Liver (tissue), 9 donors: Measurements from ENCODE around the gene DUSP16. TPM values are rescaled to one million over a fixed set of nuclear protein-coding genes. Genes with fewer than 3 reads are reported as not detected.

ENCODE experiments used
- DNase-seq: peaks from one replicate; pipeline ENCODE4 v3.0.0-alpha.2; 2017; ENCODE audit warnings: low spot score
- H3K27ac ChIP-seq, 2 donors: one replicate each; pipeline ENCODE4 v1.7.0; 2013; ENCODE audit warnings: inconsistent platforms in 2 of 2, low read length in 2 of 2, control low read depth in 1 of 2, low read depth in 1 of 2, mild to moderate bottlenecking in 1 of 2
- H3K27me3 ChIP-seq, 4 donors: one replicate each; pipeline versions ENCODE4 v1.6.1 to v1.7.0; 2013; ENCODE audit warnings: low read length in 3 of 4, inconsistent platforms in 1 of 4, mild to moderate bottlenecking in 1 of 4, moderate library complexity in 1 of 4; ENCODE audit not compliant: control insufficient read depth in 4 of 4, insufficient read depth in 4 of 4
- H3K36me3 ChIP-seq, 4 donors: one replicate each; pipeline versions ENCODE4 v1.6.1 to v1.7.0; 2013; ENCODE audit warnings: low read length in 3 of 4, mild to moderate bottlenecking in 3 of 4, low read depth in 1 of 4, moderate library complexity in 1 of 4; ENCODE audit not compliant: control insufficient read depth in 4 of 4, insufficient read depth in 3 of 4
- H3K4me1 ChIP-seq, 4 donors: one replicate each; pipeline versions ENCODE4 v1.6.1 to v1.7.0; 2013; ENCODE audit warnings: low read length in 3 of 4, mild to moderate bottlenecking in 3 of 4, moderate library complexity in 1 of 4; ENCODE audit not compliant: control insufficient read depth in 4 of 4, insufficient read depth in 4 of 4
- H3K4me3 ChIP-seq, 3 donors: one replicate each; pipeline versions ENCODE4 v1.6.1 to v1.7.0; 2013; ENCODE audit warnings: low read length in 3 of 3, control low read depth in 1 of 3, low read depth in 1 of 3, mild to moderate bottlenecking in 1 of 3
- H3K9ac ChIP-seq, 2 donors: one replicate each; pipeline ENCODE4 v1.7.0; 2013; ENCODE audit warnings: low read length in 2 of 2, mild to moderate bottlenecking in 2 of 2, moderate library complexity in 2 of 2, control low read depth in 1 of 2, low read depth in 1 of 2
- H3K9me3 ChIP-seq, 4 donors: one replicate each; pipeline versions ENCODE4 v1.6.1 to v1.7.0; 2013; ENCODE audit warnings: low read length in 3 of 4; ENCODE audit not compliant: control insufficient read depth in 4 of 4
- ATF3 ChIP-seq: IDR thresholded peaks from 2 replicates; pipeline ENCODE4 v1.6.1; 2016; ENCODE audit warnings: antibody characterized with exemption
- CTCF ChIP-seq: fragments of 150-350 bp; IDR thresholded peaks from 2 replicates; pipeline ENCODE4 v1.5.1; 2017; ENCODE audit warnings: improper control_type of control experiment, low read depth, low read length; ENCODE audit not compliant: missing input control
- EGR1 ChIP-seq, 2 donors: IDR thresholded peaks; 2 replicates each; pipeline ENCODE4 v1.6.1; 2016 to 2018; ENCODE audit warnings: antibody characterized with exemption in 2 of 2, low read depth in 2 of 2
- FOXA1 ChIP-seq: IDR thresholded peaks from 2 replicates; pipeline ENCODE4 v1.6.1; 2016; ENCODE audit warnings: antibody characterized with exemption
- FOXA2 ChIP-seq: IDR thresholded peaks from 2 replicates; pipeline ENCODE4 v1.6.1; 2016; ENCODE audit warnings: antibody characterized with exemption
- GABPA ChIP-seq, 2 donors: IDR thresholded peaks in 1 of 2; conservative IDR thresholded peaks in 1 of 2; 2 replicates each; pipeline ENCODE4 v1.6.1; 2016; ENCODE audit warnings: antibody characterized with exemption in 2 of 2, mild to moderate bottlenecking in 1 of 2, moderate library complexity in 1 of 2
- HNF4A ChIP-seq, 2 donors: conservative IDR thresholded peaks; 2 replicates each; pipeline ENCODE4 v1.6.1; 2016; ENCODE audit warnings: antibody characterized with exemption in 2 of 2, mild to moderate bottlenecking in 2 of 2
- HNF4G ChIP-seq: IDR thresholded peaks from 2 replicates; pipeline ENCODE4 v1.6.1; 2016; ENCODE audit warnings: antibody characterized with exemption
- JUND ChIP-seq, 2 donors: IDR thresholded peaks; 2 replicates each; pipeline ENCODE4 v1.6.1; 2016; ENCODE audit warnings: antibody characterized with exemption in 2 of 2
- MAX ChIP-seq: IDR thresholded peaks from 2 replicates; pipeline ENCODE4 v1.6.1; 2016; ENCODE audit warnings: antibody characterized with exemption
- NR2F2 ChIP-seq: IDR thresholded peaks from 2 replicates; pipeline ENCODE4 v1.6.1; 2016; ENCODE audit warnings: antibody characterized with exemption
- RAD21 ChIP-seq, 2 donors: IDR thresholded peaks; 2 replicates each; pipeline ENCODE4 v1.6.1; 2016; ENCODE audit warnings: antibody characterized with exemption in 2 of 2, mild to moderate bottlenecking in 2 of 2
- REST ChIP-seq: IDR thresholded peaks from 2 replicates; pipeline ENCODE4 v1.6.1; 2016; ENCODE audit warnings: antibody characterized with exemption, mild to moderate bottlenecking
- RXRA ChIP-seq, 2 donors: IDR thresholded peaks; 2 replicates each; pipeline ENCODE4 v1.6.1; 2017 to 2018; ENCODE audit warnings: antibody characterized with exemption in 2 of 2, mild to moderate bottlenecking in 1 of 2
- SP1 ChIP-seq: IDR thresholded peaks from 2 replicates; pipeline ENCODE4 v1.6.1; 2018; ENCODE audit warnings: antibody characterized with exemption, mild to moderate bottlenecking
- TAF1 ChIP-seq: conservative IDR thresholded peaks from 2 replicates; pipeline ENCODE4 v1.6.1; 2016; ENCODE audit warnings: antibody characterized with exemption, mild to moderate bottlenecking
- YY1 ChIP-seq: IDR thresholded peaks from 2 replicates; pipeline ENCODE4 v1.6.1; 2016; ENCODE audit warnings: antibody characterized with exemption, mild to moderate bottlenecking
- ZBTB33 ChIP-seq: IDR thresholded peaks from 2 replicates; pipeline ENCODE4 v1.6.1; 2016; ENCODE audit warnings: antibody characterized with exemption
- WGBS: extraction: QIAGEN DNeasy Blood & Tissue Kit; methylation state at CpG from one replicate; pipeline ENCODE4 v1.1.7; 2013; 5-methylcytosine and 5-hydroxymethylcytosine counted together
- polyA plus RNA-seq, 2 donors: library from polyadenylated mRNA; stranded (reverse) in 1 of 2; unstranded in 1 of 2; fragments of 200-250 nt in 1 of 2; fragments of >200 nt in 1 of 2; fragmentation: Nextera tagmentation in 1 of 2; extraction: Ambion mirVana in 1 of 2; gene quantifications; one replicate each; pipeline versions ENCODE4 v1.2.1 to v1.2.3, GENCODE V29; 2013 to 2015
- total RNA-seq, 2 donors: library from RNA; depleted of rRNA; stranded (reverse); fragments of >200 nt; gene quantifications; one replicate each; pipeline ENCODE4 v1.2.3, GENCODE V29; 2014
- donor health status: healthy.
- donor health status: healthy.
- donor health status: healthy.
- donor health status: healthy.
- donor health status: healthy.

DUSP16 gene
- total and polyA plus RNA-seq, 4 donors, result 7.8 to 56.4 (median 19.1) TPM

- Histone ChIP-seq H3K27ac (no peak overlapping the region), H3K9me3 (no peaks in the 10 kb centered on the region), H3K36me3 (peaks cover 0 to 4% (median 4%) of the 10 kb centered on the region in 4 donors), H3K9ac (no peak overlapping the region), H3K4me3 (no peak overlapping the region), H3K27me3 (no peaks in the 10 kb centered on the region), H3K4me1 (peaks cover 0 to 9% (median 6%) of the 10 kb centered on the region in 4 donors)
- TF ChIP-seq YY1 (no peak), MAX (no peak), SP1 (no peak), ZBTB33 (no peak), RAD21 (IDR thresholded peaks at IDR 0.05) (no peak), ATF3 (no peak), HNF4A (conservative IDR thresholded peaks at IDR 0.05) (no peak), GABPA (IDR thresholded peaks at IDR 0.05 in 1 of 2, conservative IDR thresholded peaks at IDR 0.05 in 1 of 2) (no peak), HNF4G (no peak), NR2F2 (no peak), FOXA1 (no peak), REST (no peak), CTCF (no peak), RXRA (IDR thresholded peaks at IDR 0.05) (no peak), JUND (IDR thresholded peaks at IDR 0.05) (no peak), TAF1 (no peak), FOXA2 (no peak), EGR1 (IDR thresholded peaks at IDR 0.05; ENCODE audit: low read depth in 2 of 2) (no peak)
- 98% methylated on average over 2 of the region's 2 CpGs for WGBS
- DNase-seq, result no peak
These were observed 13.2 kb downstream of the DUSP16 start for GRCh38 chr12:12549426-12549825.
